ENCODE data around the gene INPP5J.

INPP5J gene

DNA sequence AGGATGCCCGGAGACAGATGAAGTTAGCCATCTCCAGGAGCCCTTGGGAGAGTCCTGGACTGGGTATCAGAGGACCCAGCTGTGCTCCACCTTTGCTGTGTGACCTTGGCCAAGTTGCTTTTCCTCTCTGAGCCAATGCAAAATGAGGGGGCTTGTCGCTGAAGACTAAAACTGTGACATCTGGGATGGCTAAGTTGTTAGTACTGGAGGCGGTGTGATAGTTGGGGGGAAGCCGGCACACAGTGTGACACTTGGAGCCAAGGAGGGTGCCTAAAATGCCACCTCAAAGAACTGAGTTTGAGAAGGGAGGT, 481 bp downstream of the INPP5J start:
- H3K36me3 ChIP-seq (ENCODE audit: low read length) = no peaks in the 10 kb centered on the region
- H3K9me2 ChIP-seq (replicated peaks; ENCODE audit: insufficient read depth, low read length) = no peaks in the 10 kb centered on the region
- no peak overlapping the region for H2AFZ ChIP-seq (ENCODE audit: low read depth, low read length, severe bottlenecking)
- no peaks in the 10 kb centered on the region for H3F3A ChIP-seq (ENCODE audit: insufficient read depth)
- no peaks in the 10 kb centered on the region for H3K9me3 ChIP-seq (ENCODE audit: insufficient read depth, low read length)
- no peak overlapping the region for H3K4me3 ChIP-seq (ENCODE audit: insufficient read depth, low read length, poor library complexity, severe bottlenecking)
- no peak for TF ChIP-seq EZH2phosphoT487 (conservative IDR thresholded peaks at IDR 0.05; ENCODE audit: low read length)
- TF ChIP-seq, protein P1, sequence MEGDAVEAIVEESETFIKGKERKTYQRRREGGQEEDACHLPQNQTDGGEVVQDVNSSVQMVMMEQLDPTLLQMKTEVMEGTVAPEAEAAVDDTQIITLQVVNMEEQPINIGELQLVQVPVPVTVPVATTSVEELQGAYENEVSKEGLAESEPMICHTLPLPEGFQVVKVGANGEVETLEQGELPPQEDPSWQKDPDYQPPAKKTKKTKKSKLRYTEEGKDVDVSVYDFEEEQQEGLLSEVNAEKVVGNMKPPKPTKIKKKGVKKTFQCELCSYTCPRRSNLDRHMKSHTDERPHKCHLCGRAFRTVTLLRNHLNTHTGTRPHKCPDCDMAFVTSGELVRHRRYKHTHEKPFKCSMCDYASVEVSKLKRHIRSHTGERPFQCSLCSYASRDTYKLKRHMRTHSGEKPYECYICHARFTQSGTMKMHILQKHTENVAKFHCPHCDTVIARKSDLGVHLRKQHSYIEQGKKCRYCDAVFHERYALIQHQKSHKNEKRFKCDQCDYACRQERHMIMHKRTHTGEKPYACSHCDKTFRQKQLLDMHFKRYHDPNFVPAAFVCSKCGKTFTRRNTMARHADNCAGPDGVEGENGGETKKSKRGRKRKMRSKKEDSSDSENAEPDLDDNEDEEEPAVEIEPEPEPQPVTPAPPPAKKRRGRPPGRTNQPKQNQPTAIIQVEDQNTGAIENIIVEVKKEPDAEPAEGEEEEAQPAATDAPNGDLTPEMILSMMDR (IDR thresholded peaks at IDR 0.05; ENCODE audit: insufficient read depth, low read length, poor library complexity, severe bottlenecking) = no peak
- no peaks in the 10 kb centered on the region for H4K20me1 ChIP-seq (ENCODE audit: low read depth, low read length)
- no peak overlapping the region for H3K27ac ChIP-seq (ENCODE audit: low read depth, low read length)
- H3K4me2 ChIP-seq (ENCODE audit: low read depth, low read length, poor library complexity, severe bottlenecking) = no peak overlapping the region
- no peaks in the 10 kb centered on the region for H3K79me2 ChIP-seq (ENCODE audit: insufficient read depth, low read length)
- no peak overlapping the region for H3K9ac ChIP-seq (ENCODE audit: low read length)
- H3K27me3 ChIP-seq (ENCODE audit: low read length) = no peaks in the 10 kb centered on the region

DNA sequence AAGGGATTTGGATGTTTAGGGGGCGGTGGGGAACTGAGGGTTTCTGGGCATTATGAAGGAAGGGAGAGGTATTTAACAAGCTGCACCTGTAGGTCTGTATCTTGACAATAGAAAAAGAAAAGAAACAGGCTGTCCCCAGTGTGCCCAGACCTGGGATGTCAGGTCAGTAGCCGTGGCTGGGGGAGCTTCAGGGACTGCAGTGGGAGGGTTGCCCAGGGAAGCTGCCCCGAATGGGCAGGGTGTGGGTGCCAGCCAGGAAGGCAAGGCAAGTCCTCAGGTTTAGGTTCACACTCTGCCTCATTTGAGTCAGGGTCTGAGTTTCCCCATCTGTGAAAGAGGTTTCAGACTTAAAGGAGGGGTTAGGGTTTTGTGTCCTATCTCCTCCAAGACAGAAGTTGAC, 1.5 kb downstream of the INPP5J start:
- Histone ChIP-seq H2AFZ (ENCODE audit: low read depth, low read length, severe bottlenecking) (no peak overlapping the region), H3K9me3 (ENCODE audit: insufficient read depth, low read length) (no peaks in the 10 kb centered on the region), H3K27ac (ENCODE audit: low read depth, low read length) (no peak overlapping the region), H3F3A (ENCODE audit: insufficient read depth) (no peaks in the 10 kb centered on the region), H3K27me3 (ENCODE audit: low read length) (no peaks in the 10 kb centered on the region), H3K9ac (ENCODE audit: low read length) (no peak overlapping the region), H3K4me3 (ENCODE audit: insufficient read depth, low read length, poor library complexity, severe bottlenecking) (no peak overlapping the region), H3K36me3 (ENCODE audit: low read length) (no peaks in the 10 kb centered on the region), H4K20me1 (ENCODE audit: low read depth, low read length) (no peaks in the 10 kb centered on the region), H3K79me2 (ENCODE audit: insufficient read depth, low read length) (no peaks in the 10 kb centered on the region), H3K4me2 (ENCODE audit: low read depth, low read length, poor library complexity, severe bottlenecking) (no peak overlapping the region), H3K9me2 (replicated peaks; ENCODE audit: insufficient read depth, low read length) (no peaks in the 10 kb centered on the region)
- TF ChIP-seq, protein P1 (IDR thresholded peaks at IDR 0.05; ENCODE audit: insufficient read depth, low read length, poor library complexity, severe bottlenecking) = no peak
- no peak for TF ChIP-seq EZH2phosphoT487 (conservative IDR thresholded peaks at IDR 0.05; ENCODE audit: low read length)

DNA sequence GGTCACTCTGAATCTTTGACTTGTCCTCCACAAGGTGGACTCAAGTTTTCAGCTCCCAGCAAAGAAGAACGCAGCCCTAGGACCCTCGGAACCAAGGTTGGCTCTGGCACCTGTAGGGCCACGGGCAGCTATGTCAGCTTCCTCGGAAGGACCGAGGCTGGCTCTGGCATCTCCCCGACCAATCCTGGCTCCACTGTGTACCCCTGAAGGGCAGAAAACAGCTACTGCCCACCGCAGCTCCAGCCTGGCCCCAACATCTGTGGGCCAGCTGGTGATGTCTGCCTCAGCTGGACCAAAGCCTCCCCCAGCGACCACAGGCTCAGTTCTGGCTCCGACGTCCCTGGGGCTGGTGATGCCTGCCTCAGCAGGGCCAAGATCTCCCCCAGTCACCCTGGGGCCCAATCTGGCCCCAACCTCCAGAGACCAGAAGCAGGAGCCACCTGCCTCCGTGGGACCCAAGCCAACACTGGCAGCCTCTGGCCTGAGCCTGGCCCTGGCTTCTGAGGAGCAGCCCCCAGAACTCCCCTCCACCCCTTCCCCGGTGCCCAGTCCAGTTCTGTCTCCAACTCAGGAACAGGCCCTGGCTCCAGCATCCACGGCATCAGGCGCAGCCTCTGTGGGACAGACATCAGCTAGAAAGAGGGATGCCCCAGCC, 2.2 kb downstream of the INPP5J start:
- Histone ChIP-seq H2AFZ (ENCODE audit: low read depth, low read length, severe bottlenecking) (no peak overlapping the region), H3K79me2 (ENCODE audit: insufficient read depth, low read length) (no peaks in the 10 kb centered on the region), H3K4me2 (ENCODE audit: low read depth, low read length, poor library complexity, severe bottlenecking) (no peak overlapping the region), H3K9me2 (replicated peaks; ENCODE audit: insufficient read depth, low read length) (no peaks in the 10 kb centered on the region), H3K4me3 (ENCODE audit: insufficient read depth, low read length, poor library complexity, severe bottlenecking) (no peak overlapping the region), H3K27me3 (ENCODE audit: low read length) (no peaks in the 10 kb centered on the region), H3K9me3 (ENCODE audit: insufficient read depth, low read length) (no peaks in the 10 kb centered on the region), H3K27ac (ENCODE audit: low read depth, low read length) (no peak overlapping the region), H3K36me3 (ENCODE audit: low read length) (no peaks in the 10 kb centered on the region), H4K20me1 (ENCODE audit: low read depth, low read length) (no peaks in the 10 kb centered on the region), H3K9ac (ENCODE audit: low read length) (no peak overlapping the region), H3F3A (ENCODE audit: insufficient read depth) (no peaks in the 10 kb centered on the region)
- no peak for TF ChIP-seq EZH2phosphoT487 (conservative IDR thresholded peaks at IDR 0.05; ENCODE audit: low read length)
- TF ChIP-seq, protein P1 (IDR thresholded peaks at IDR 0.05; ENCODE audit: insufficient read depth, low read length, poor library complexity, severe bottlenecking) = no peak

Measured in SU-DHL-6 (cell line).